ENCODE data around the gene LRAT.
"Not testable (repeated sequence)": the region's sequence is repeated elsewhere in the genome, so short reads cannot be mapped to it uniquely, and the experiment has no call there.

DNA sequence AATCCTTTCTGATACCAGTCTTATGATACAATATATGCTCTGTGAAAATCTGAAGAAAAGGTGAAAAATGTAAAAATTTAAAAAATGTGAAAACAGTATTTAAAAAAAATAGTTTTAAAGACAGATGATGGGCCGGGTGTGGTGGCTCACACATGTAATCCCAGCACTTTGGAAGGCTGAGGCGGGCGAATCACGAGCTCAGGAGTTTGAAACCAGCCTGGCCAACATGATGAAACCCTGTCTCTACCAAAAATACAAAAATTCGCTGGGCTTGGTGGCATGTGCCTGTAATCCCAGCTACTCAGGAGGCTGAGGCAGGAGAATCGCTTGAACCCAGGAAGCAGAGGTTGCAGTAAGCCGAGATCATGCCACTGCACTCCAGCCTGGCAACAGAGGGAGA is 20.2 kb upstream of the LRAT start:
- TF ChIP-seq, protein P1, sequence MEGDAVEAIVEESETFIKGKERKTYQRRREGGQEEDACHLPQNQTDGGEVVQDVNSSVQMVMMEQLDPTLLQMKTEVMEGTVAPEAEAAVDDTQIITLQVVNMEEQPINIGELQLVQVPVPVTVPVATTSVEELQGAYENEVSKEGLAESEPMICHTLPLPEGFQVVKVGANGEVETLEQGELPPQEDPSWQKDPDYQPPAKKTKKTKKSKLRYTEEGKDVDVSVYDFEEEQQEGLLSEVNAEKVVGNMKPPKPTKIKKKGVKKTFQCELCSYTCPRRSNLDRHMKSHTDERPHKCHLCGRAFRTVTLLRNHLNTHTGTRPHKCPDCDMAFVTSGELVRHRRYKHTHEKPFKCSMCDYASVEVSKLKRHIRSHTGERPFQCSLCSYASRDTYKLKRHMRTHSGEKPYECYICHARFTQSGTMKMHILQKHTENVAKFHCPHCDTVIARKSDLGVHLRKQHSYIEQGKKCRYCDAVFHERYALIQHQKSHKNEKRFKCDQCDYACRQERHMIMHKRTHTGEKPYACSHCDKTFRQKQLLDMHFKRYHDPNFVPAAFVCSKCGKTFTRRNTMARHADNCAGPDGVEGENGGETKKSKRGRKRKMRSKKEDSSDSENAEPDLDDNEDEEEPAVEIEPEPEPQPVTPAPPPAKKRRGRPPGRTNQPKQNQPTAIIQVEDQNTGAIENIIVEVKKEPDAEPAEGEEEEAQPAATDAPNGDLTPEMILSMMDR (IDR thresholded peaks at IDR 0.05): not testable (repeated sequence)
- TF ChIP-seq, protein P2, sequence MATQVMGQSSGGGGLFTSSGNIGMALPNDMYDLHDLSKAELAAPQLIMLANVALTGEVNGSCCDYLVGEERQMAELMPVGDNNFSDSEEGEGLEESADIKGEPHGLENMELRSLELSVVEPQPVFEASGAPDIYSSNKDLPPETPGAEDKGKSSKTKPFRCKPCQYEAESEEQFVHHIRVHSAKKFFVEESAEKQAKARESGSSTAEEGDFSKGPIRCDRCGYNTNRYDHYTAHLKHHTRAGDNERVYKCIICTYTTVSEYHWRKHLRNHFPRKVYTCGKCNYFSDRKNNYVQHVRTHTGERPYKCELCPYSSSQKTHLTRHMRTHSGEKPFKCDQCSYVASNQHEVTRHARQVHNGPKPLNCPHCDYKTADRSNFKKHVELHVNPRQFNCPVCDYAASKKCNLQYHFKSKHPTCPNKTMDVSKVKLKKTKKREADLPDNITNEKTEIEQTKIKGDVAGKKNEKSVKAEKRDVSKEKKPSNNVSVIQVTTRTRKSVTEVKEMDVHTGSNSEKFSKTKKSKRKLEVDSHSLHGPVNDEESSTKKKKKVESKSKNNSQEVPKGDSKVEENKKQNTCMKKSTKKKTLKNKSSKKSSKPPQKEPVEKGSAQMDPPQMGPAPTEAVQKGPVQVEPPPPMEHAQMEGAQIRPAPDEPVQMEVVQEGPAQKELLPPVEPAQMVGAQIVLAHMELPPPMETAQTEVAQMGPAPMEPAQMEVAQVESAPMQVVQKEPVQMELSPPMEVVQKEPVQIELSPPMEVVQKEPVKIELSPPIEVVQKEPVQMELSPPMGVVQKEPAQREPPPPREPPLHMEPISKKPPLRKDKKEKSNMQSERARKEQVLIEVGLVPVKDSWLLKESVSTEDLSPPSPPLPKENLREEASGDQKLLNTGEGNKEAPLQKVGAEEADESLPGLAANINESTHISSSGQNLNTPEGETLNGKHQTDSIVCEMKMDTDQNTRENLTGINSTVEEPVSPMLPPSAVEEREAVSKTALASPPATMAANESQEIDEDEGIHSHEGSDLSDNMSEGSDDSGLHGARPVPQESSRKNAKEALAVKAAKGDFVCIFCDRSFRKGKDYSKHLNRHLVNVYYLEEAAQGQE (IDR thresholded peaks at IDR 0.05; ENCODE audit: insufficient read depth in 1 of 2, low read depth in 2 of 2, low read length in 1 of 2): not testable (repeated sequence)
